GM12878 (cell line): ENCODE data around the gene MAML3. TPM values are rescaled to one million over a fixed set of nuclear protein-coding genes. Genes with fewer than 3 reads are reported as not detected.

ENCODE experiments used
- ATAC-seq: fragments of 200-7000 bp; cut with Tn5 transposase; 3 replicates; pipeline ENCODE4 v1.9.1; 2020; ENCODE audit warnings: mild to moderate bottlenecking, moderate library complexity
- BruUV-seq: library from RNA; stranded (reverse); fragments of 400-500 nt; replicated peaks from 2 replicates; lab custom pipeline; 2021; lab: Mats Ljungman, UMichigan
- CTCF ChIA-PET: fragments of 300-600 bp; sonication (Branson Sonifier 250); formaldehyde crosslinking; extraction: SDS; loops from one replicate; lab custom pipeline; 2021; ENCODE audit warnings: inconsistent platforms; lab: Yijun Ruan, JAX
- POLR2A ChIA-PET: fragments of 350-600 bp; formaldehyde crosslinking; extraction: SDS; loops from one replicate; lab custom pipeline; 2021; ENCODE audit warnings: inconsistent platforms; lab: Charles Lee
- RAD21 ChIA-PET: fragments of 300-600 bp; sonication (Branson Sonifier 250); formaldehyde crosslinking; loops from one replicate; lab custom pipeline; 2023; ENCODE audit warnings: antibody characterized with exemption; ENCODE audit not compliant: unreplicated experiment; lab: Charles Lee
- SMC1A ChIA-PET: fragments of 300-600 bp; sonication (Branson Sonifier 250); formaldehyde crosslinking; loops from one replicate; lab custom pipeline; 2023; ENCODE audit not compliant: unreplicated experiment, uncharacterized antibody; lab: Charles Lee
- DNase-seq: peaks from one replicate; pipeline ENCODE4 v3.0.0-alpha.2; 2011; ENCODE audit warnings: low read depth, low spot score
- FAIRE-seq: peaks from 3 replicates; lab custom pipeline; 2011; peaks lifted over from hg19 to GRCh38; lab: Jason Lieb, UNC
- H2AFZ ChIP-seq: 2 replicates; pipeline ENCODE4 v1.6.0; 2011; ENCODE audit warnings: low read depth, low read length, control low read depth; ENCODE audit not compliant: control insufficient read depth
- H3K27ac ChIP-seq: 2 replicates; pipeline ENCODE4 v1.5.1; 2011; ENCODE audit warnings: control low read depth; ENCODE audit not compliant: control insufficient read depth, insufficient read depth
- H3K27me3 ChIP-seq, 2 experiments: replicated peaks in 1 of 2; 2 replicates each; pipeline versions ENCODE4 v1.6.0 to v1.6.1; 2011; ENCODE audit warnings: low read length in 1 of 2; ENCODE audit not compliant: control insufficient read depth in 2 of 2, insufficient read depth in 2 of 2
- H3K36me3 ChIP-seq, 2 experiments: 2 replicates each; pipeline ENCODE4 v1.5.1; 2011; ENCODE audit warnings: low read length in 1 of 2; ENCODE audit not compliant: control insufficient read depth in 2 of 2, insufficient read depth in 2 of 2
- H3K4me1 ChIP-seq: 2 replicates; pipeline ENCODE4 v1.6.1; 2011; ENCODE audit warnings: mild to moderate bottlenecking, low read length, moderate library complexity, mixed read lengths; ENCODE audit not compliant: control insufficient read depth, insufficient read depth
- H3K4me2 ChIP-seq: 2 replicates; pipeline ENCODE4 v1.6.0; 2011; ENCODE audit warnings: control low read depth; ENCODE audit not compliant: control insufficient read depth, insufficient read depth
- H3K4me3 ChIP-seq: fragments of 200-600 bp; sonication (generic); 2 replicates; pipeline ENCODE4 v1.5.1; 2016
- H3K79me2 ChIP-seq: 2 replicates; pipeline ENCODE4 v1.6.0; 2011; ENCODE audit warnings: low read length; ENCODE audit not compliant: control insufficient read depth, insufficient read depth
- H3K9ac ChIP-seq: 2 replicates; pipeline ENCODE4 v1.8.0; 2011; ENCODE audit warnings: low read length, control low read depth, mixed read lengths; ENCODE audit not compliant: control insufficient read depth, insufficient read depth
- H3K9me3 ChIP-seq: replicated peaks from 3 replicates; pipeline ENCODE4 v1.5.1; 2011; ENCODE audit warnings: mild to moderate bottlenecking, low read length; ENCODE audit not compliant: control insufficient read depth, insufficient read depth
- H4K20me1 ChIP-seq: 2 replicates; pipeline ENCODE4 v1.6.0; 2011; ENCODE audit not compliant: control insufficient read depth, insufficient read depth
- IKZF2 ChIP-seq, 2 experiments: fragments of 450-650 bp; IDR thresholded peaks; 2 replicates each; pipeline ENCODE4 v1.6.1; 2017; ENCODE audit warnings: mild to moderate bottlenecking in 2 of 2, moderate library complexity in 2 of 2
- IRF4 ChIP-seq: IDR thresholded peaks from 2 replicates; pipeline ENCODE4 v1.6.1; 2011; ENCODE audit warnings: low read depth, low read length
- MTA3 ChIP-seq: IDR thresholded peaks from 2 replicates; pipeline ENCODE4 v1.6.1; 2012; ENCODE audit warnings: low read length, inconsistent platforms, borderline replicate concordance
- MYC ChIP-seq: IDR thresholded peaks from 2 replicates; pipeline ENCODE4 v1.6.1; 2011; ENCODE audit warnings: mild to moderate bottlenecking, low read length, moderate library complexity, inconsistent platforms; ENCODE audit not compliant: insufficient read depth, insufficient replicate concordance, insufficient read length, severe bottlenecking
- NKRF ChIP-seq: fragments of 450-650 bp; conservative IDR thresholded peaks from 2 replicates; pipeline ENCODE4 v1.6.1; 2017; ENCODE audit warnings: mild to moderate bottlenecking, moderate library complexity
- NR2F1 ChIP-seq: fragments of 450-650 bp; conservative IDR thresholded peaks from 2 replicates; pipeline ENCODE4 v1.6.1; 2017; ENCODE audit warnings: mild to moderate bottlenecking
- RB1 ChIP-seq: fragments of 450-650 bp; formaldehyde crosslinking; IDR thresholded peaks from 2 replicates; pipeline ENCODE4 v1.6.1; 2017; ENCODE audit warnings: mild to moderate bottlenecking, borderline replicate concordance
- RBBP5 ChIP-seq: fragments of 200-600 bp; sonication (generic); conservative IDR thresholded peaks from 2 replicates; pipeline ENCODE4 v1.6.1; 2016
- TBL1XR1 ChIP-seq: IDR thresholded peaks from 2 replicates; pipeline ENCODE4 v1.6.1; 2012; ENCODE audit warnings: low read depth, low read length, improper control_type of control experiment
- USF2 ChIP-seq: IDR thresholded peaks from 2 replicates; pipeline ENCODE4 v1.6.1; 2011; ENCODE audit warnings: low read depth, low read length, improper control_type of control experiment, borderline replicate concordance
- ZNF217 ChIP-seq: fragments of 450-650 bp; IDR thresholded peaks from 2 replicates; pipeline ENCODE4 v1.6.1; 2017; ENCODE audit warnings: antibody characterized with exemption, mild to moderate bottlenecking
- WGBS: methylation state at CpG from one replicate; pipeline ENCODE4 v1.1.6; 2016; ENCODE audit warnings: low lambda C conversion rate; ENCODE audit not compliant: insufficient replicate concordance, insufficient coverage; ENCODE audit errors: missing lambda C conversion rate; 5-methylcytosine and 5-hydroxymethylcytosine counted together
- in situ Hi-C: fragments of 300-500 bp; cut with MboI; formaldehyde crosslinking; loops from 9 replicates; pipeline ENCODE4 v1.14.3; 2018; ENCODE audit warnings: mixed read lengths
- intact Hi-C: fragments of 100-400 bp; cut with micrococcal nuclease; formaldehyde crosslinking; loops from one replicate; pipeline ENCODE4 v1.14.2; 2022; ENCODE audit not compliant: unreplicated experiment
- polyA plus RNA-seq, 11 experiments: library from polyadenylated mRNA; depleted of rRNA in 4 of 11; unstranded in 6 of 11; stranded (reverse) in 5 of 11; fragments of >200 nt; fragmentation: Nextera tagmentation in 4 of 11; fragmentation: Illumina TruSeq in 1 of 11; extraction: Ambion mirVana in 4 of 11; extraction: Trizol in 1 of 11; gene quantifications; 1 replicate in 1 of 11; 2 replicates in 10 of 11; pipeline versions ENCODE4 v1.2.1 to v1.2.3, GENCODE V29; 2011 to 2016; ENCODE audit warnings: inconsistent platforms in 2 of 11, missing spikeins in 2 of 11, low read depth in 1 of 11
- total RNA-seq, 4 experiments: library from RNA; depleted of rRNA in 3 of 4; stranded (reverse); fragments of >200 nt in 3 of 4; fragmentation: Illumina TruSeq in 1 of 4; extraction: Trizol in 1 of 4; gene quantifications; 2 replicates each; pipeline versions ENCODE4 v1.2.1 to v1.2.3, GENCODE V29; 2013 to 2021
- TF ChIP-seq, protein P1 (sequence below): IDR thresholded peaks from 2 replicates; pipeline ENCODE4 v1.6.1; 2012; ENCODE audit warnings: improper control_type of control experiment, low read depth, low read length; ENCODE audit not compliant: insufficient replicate concordance

Gene MAML3
- total and polyA plus RNA-seq, 10 of the 15 experiments (the other 5 are each of a cell fraction or from before 2014, with no cell fraction given), result under 0.01 to 0.53 (median 0.06) TPM; not detected in 2

GRCh38 chr4:139786494-139787354, 367.3 kb downstream of the MAML3 start:
- FAIRE-seq (no peak), DNase-seq (no peak), ATAC-seq (peak; percentile 63)
- no peak overlapping the region for H3K4me2 ChIP-seq
- 21% methylated on average over 12 of the region's 12 CpGs for WGBS
- intact Hi-C loops, result no loop called here
- H3K9me3 ChIP-seq, result no peaks in the 10 kb centered on the region; the same call in 2 of the 3 replicates
- H4K20me1 ChIP-seq, result no peaks in the 10 kb centered on the region
- SMC1A ChIA-PET, result no interaction called here
- H3K9ac ChIP-seq, result no peak overlapping the region
- H2AFZ ChIP-seq, result no peak overlapping the region
- no TSS peak for BruUV-seq
- H3K79me2 ChIP-seq, result no peaks in the 10 kb centered on the region
- no peaks in the 10 kb centered on the region for H3K36me3 ChIP-seq
- peaks cover 2 to 3% of the 10 kb centered on the region in 2 experiments; a peak in 2 of 4 replicates for H3K27me3 ChIP-seq
- POLR2A ChIA-PET, result no interaction called here
- RAD21 ChIA-PET, result no interaction called here
- CTCF ChIA-PET, result no interaction called here
- H3K27ac ChIP-seq, result no peak overlapping the region
- in situ Hi-C loops, result no loop called here
- no peak overlapping the region for H3K4me3 ChIP-seq
- no peaks in the 10 kb centered on the region for H3K4me1 ChIP-seq
- TF ChIP-seq IKZF2 (IDR thresholded peaks at IDR 0.05), result no peak
- TF ChIP-seq IRF4, result no peak
- TF ChIP-seq MTA3, result no peak
- TF ChIP-seq, protein P1, sequence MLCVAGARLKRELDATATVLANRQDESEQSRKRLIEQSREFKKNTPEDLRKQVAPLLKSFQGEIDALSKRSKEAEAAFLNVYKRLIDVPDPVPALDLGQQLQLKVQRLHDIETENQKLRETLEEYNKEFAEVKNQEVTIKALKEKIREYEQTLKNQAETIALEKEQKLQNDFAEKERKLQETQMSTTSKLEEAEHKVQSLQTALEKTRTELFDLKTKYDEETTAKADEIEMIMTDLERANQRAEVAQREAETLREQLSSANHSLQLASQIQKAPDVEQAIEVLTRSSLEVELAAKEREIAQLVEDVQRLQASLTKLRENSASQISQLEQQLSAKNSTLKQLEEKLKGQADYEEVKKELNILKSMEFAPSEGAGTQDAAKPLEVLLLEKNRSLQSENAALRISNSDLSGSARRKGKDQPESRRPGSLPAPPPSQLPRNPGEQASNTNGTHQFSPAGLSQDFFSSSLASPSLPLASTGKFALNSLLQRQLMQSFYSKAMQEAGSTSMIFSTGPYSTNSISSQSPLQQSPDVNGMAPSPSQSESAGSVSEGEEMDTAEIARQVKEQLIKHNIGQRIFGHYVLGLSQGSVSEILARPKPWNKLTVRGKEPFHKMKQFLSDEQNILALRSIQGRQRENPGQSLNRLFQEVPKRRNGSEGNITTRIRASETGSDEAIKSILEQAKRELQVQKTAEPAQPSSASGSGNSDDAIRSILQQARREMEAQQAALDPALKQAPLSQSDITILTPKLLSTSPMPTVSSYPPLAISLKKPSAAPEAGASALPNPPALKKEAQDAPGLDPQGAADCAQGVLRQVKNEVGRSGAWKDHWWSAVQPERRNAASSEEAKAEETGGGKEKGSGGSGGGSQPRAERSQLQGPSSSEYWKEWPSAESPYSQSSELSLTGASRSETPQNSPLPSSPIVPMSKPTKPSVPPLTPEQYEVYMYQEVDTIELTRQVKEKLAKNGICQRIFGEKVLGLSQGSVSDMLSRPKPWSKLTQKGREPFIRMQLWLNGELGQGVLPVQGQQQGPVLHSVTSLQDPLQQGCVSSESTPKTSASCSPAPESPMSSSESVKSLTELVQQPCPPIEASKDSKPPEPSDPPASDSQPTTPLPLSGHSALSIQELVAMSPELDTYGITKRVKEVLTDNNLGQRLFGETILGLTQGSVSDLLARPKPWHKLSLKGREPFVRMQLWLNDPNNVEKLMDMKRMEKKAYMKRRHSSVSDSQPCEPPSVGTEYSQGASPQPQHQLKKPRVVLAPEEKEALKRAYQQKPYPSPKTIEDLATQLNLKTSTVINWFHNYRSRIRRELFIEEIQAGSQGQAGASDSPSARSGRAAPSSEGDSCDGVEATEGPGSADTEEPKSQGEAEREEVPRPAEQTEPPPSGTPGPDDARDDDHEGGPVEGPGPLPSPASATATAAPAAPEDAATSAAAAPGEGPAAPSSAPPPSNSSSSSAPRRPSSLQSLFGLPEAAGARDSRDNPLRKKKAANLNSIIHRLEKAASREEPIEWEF, result no peak
- TF ChIP-seq NR2F1, result no peak
- TF ChIP-seq RBBP5, result no peak
- TF ChIP-seq RB1, result no peak
- TF ChIP-seq ZNF217, result no peak
- no peak for TF ChIP-seq NKRF
- no peak for TF ChIP-seq USF2
- TF ChIP-seq MYC, result no peak
- TF ChIP-seq TBL1XR1, result no peak
